ES-I3 (cell line): Measurements from ENCODE around the gene CCDC77.

ENCODE experiments used
- H3K36me3 ChIP-seq: 2 replicates; pipeline ENCODE4 v1.6.1; 2013; ENCODE audit warnings: mild to moderate bottlenecking, low read length, control low read depth, moderate library complexity; ENCODE audit not compliant: insufficient read depth
- H3K4me1 ChIP-seq: 2 replicates; pipeline ENCODE4 v1.6.1; 2013; ENCODE audit warnings: mild to moderate bottlenecking, control low read depth, low read length; ENCODE audit not compliant: insufficient read depth
- H3K9ac ChIP-seq: 2 replicates; pipeline ENCODE4 v1.6.1; 2013; ENCODE audit warnings: low read depth, mild to moderate bottlenecking, low read length, moderate library complexity
- H3K9me3 ChIP-seq: 2 replicates; pipeline ENCODE4 v1.6.1; 2013; ENCODE audit warnings: mild to moderate bottlenecking, low read length, moderate library complexity; ENCODE audit not compliant: control insufficient read depth, insufficient read depth

Gene CCDC77

DNA sequence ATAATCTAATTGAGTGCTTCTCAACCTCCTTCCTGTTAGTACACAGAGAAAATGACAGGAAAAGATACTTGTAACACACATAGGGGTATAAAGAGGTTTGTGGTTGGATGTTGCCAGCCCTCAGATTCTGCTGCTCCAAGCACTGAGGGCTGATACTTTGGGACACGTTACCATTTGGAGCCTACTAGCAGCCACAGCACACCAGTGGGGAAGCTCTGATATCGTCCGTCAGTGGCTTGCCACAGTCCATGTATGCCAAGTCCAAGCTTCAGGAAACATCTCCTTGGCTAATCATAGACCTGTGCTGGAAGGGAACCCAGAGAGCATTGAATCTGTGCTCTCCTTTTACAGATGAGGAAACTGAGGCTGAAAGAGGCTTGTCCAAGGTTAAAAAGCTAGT is 80.6 kb downstream of the CCDC77 start:
- peaks cover 7% of the 10 kb centered on the region; the same call in 1 of the 2 replicates for H3K4me1 ChIP-seq
- no peaks in the 10 kb centered on the region for H3K9me3 ChIP-seq
- no peaks in the 10 kb centered on the region for H3K36me3 ChIP-seq
- H3K9ac ChIP-seq: no peak overlapping the region

DNA sequence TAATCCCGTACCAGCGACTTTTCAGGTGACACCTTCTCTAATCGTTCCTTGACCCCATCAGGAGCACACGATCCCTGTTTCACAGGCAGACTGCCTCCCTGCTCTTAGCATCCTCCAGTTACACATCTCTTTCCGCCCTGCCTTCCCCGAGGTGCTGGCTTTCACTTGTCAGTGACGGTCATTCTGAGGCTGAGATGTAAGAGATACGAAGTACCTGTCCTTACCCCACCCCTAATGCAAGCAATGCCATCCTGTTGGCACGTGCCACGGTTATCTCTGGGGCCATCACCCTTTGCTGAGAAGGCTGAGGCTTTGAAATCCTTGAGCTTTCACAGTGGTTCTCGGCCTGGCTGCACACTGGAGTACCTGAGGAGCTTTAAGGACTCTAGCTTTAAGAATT is 82.7 kb downstream of the CCDC77 start:
- Histone ChIP-seq H3K9ac (no peak overlapping the region), H3K36me3 (no peaks in the 10 kb centered on the region), H3K4me1 (peaks cover 7% of the 10 kb centered on the region; the same call in 1 of the 2 replicates), H3K9me3 (no peaks in the 10 kb centered on the region)

DNA sequence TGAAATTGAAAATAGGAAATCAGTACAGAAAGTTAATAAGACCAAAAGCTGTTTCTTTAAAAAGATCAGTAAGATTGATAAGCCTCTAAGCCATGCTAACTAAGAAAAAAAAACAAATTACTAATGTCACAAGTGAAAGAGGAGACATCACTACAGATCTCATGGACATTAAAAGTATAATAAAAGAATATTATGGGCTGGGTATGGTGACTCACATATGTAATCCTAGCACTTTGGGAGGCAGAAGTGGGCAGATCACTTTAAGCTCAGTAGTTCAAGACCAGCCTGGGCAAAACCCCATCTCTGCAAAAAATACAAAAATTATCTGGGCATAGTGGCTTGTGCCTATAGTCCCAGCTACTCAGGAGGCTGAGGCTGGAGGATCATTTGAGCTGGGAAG is 88.8 kb downstream of the CCDC77 start:
- Histone ChIP-seq H3K9me3 (peaks cover 4% of the 10 kb centered on the region; the same call in 1 of the 2 replicates), H3K4me1 (no peaks in the 10 kb centered on the region), H3K9ac (no peak overlapping the region), H3K36me3 (no peaks in the 10 kb centered on the region)
